Measurements from ENCODE around the gene RNASE9. TPM values are rescaled to one million over a fixed set of nuclear protein-coding genes. Genes with fewer than 3 reads are reported as not detected.

RNASE9 gene
- polyA plus RNA-seq, 3 donors, result not detected

GRCh38 chr14:20564501-20564997 is 3.7 kb upstream of the RNASE9 start:
- no peaks in the 10 kb centered on the region for H3K4me1 ChIP-seq (ENCODE audit: control insufficient read depth in 1 of 2, insufficient read depth in 2 of 2, low read length in 2 of 2)
- H3K9ac ChIP-seq (ENCODE audit: insufficient read depth, low read length, poor library complexity, severe bottlenecking), result no peak overlapping the region
- no peak overlapping the region for H3K27ac ChIP-seq (ENCODE audit: low read depth in 1 of 2, low read length in 2 of 2)
- peaks cover 12 to 15% of the 10 kb centered on the region in 2 donors for H3K9me3 ChIP-seq (replicated peaks in 1 of 2; ENCODE audit: control insufficient read depth in 1 of 2, insufficient read depth in 1 of 2, low read length in 2 of 2)
- no peaks in the 10 kb centered on the region for H3K36me3 Mint-ChIP-seq
- H3K4me3 ChIP-seq (replicated peaks in 1 of 3; ENCODE audit: low read depth in 2 of 3, low read length in 3 of 3), result no peak overlapping the region
- no peak for TF ChIP-seq CTCF (IDR thresholded peaks at IDR 0.05)
- H2AFZ ChIP-seq (ENCODE audit: insufficient read depth, low read depth, low read length, poor library complexity, severe bottlenecking), result no peak overlapping the region
- no peak overlapping the region for H3K27ac Mint-ChIP-seq
- peaks cover 0 to 3% (median 0%) of the 10 kb centered on the region in 3 donors for H3K27me3 Mint-ChIP-seq (ENCODE audit: low read depth in 3 of 3)
- no peak for DNase-seq
- no peaks in the 10 kb centered on the region for H3K36me3 ChIP-seq (replicated peaks in 1 of 2; ENCODE audit: control insufficient read depth in 1 of 2, insufficient read depth in 2 of 2, low read length in 2 of 2)
- intact Hi-C loops (cut with micrococcal nuclease), result no loop called here
- no peaks in the 10 kb centered on the region for H3K27me3 ChIP-seq (ENCODE audit: control insufficient read depth in 2 of 2, insufficient read depth in 2 of 2, low read length in 2 of 2)
- no peak overlapping the region for H3K4me2 ChIP-seq (replicated peaks; ENCODE audit: extremely low read depth, low read length, poor library complexity, severe bottlenecking)
- H3K4me1 Mint-ChIP-seq, result no peaks in the 10 kb centered on the region
- H3K9me3 Mint-ChIP-seq, result peaks cover 8 to 19% (median 13%) of the 10 kb centered on the region in 7 donors
- H3K79me2 ChIP-seq (ENCODE audit: insufficient read depth, low read length), result no peaks in the 10 kb centered on the region
- 94% methylated on average over 2 of the region's 2 CpGs for WGBS (ENCODE audit: insufficient coverage)
- no peak overlapping the region for H3K4me3 Mint-ChIP-seq
- no peaks in the 10 kb centered on the region for H4K20me1 ChIP-seq (ENCODE audit: insufficient read depth, low read length)

- no peak overlapping the region for H3K4me2 ChIP-seq (replicated peaks; ENCODE audit: extremely low read depth, low read length, poor library complexity, severe bottlenecking)
- H3K27me3 ChIP-seq (ENCODE audit: control insufficient read depth in 2 of 2, insufficient read depth in 2 of 2, low read length in 2 of 2), result no peaks in the 10 kb centered on the region
- no CpG with 5 or more reads among the region's 1 CpG for WGBS (ENCODE audit: insufficient coverage)
- peaks cover 7 to 10% of the 10 kb centered on the region in 2 donors for H3K9me3 ChIP-seq (replicated peaks in 1 of 2; ENCODE audit: control insufficient read depth in 1 of 2, insufficient read depth in 1 of 2, low read length in 2 of 2)
- H3K4me3 Mint-ChIP-seq, result no peak overlapping the region
- DNase-seq, result no peak
- H3K27ac ChIP-seq (ENCODE audit: low read depth in 1 of 2, low read length in 2 of 2), result no peak overlapping the region
- H2AFZ ChIP-seq (ENCODE audit: insufficient read depth, low read depth, low read length, poor library complexity, severe bottlenecking), result no peak overlapping the region
- H3K27ac Mint-ChIP-seq, result no peak overlapping the region
- no peak overlapping the region for H3K4me3 ChIP-seq (replicated peaks in 1 of 3; ENCODE audit: low read depth in 2 of 3, low read length in 3 of 3)
- no peaks in the 10 kb centered on the region for H3K36me3 Mint-ChIP-seq
- H3K36me3 ChIP-seq (replicated peaks in 1 of 2; ENCODE audit: control insufficient read depth in 1 of 2, insufficient read depth in 2 of 2, low read length in 2 of 2), result no peaks in the 10 kb centered on the region
- H3K79me2 ChIP-seq (ENCODE audit: insufficient read depth, low read length), result no peaks in the 10 kb centered on the region
- H3K9ac ChIP-seq (ENCODE audit: insufficient read depth, low read length, poor library complexity, severe bottlenecking), result no peak overlapping the region
- H3K4me1 Mint-ChIP-seq, result no peaks in the 10 kb centered on the region
- no peaks in the 10 kb centered on the region for H3K4me1 ChIP-seq (ENCODE audit: control insufficient read depth in 1 of 2, insufficient read depth in 2 of 2, low read length in 2 of 2)
- peaks cover 0 to 3% (median 0%) of the 10 kb centered on the region in 3 donors for H3K27me3 Mint-ChIP-seq (ENCODE audit: low read depth in 3 of 3)
- peaks cover 6 to 13% (median 8%) of the 10 kb centered on the region in 7 donors for H3K9me3 Mint-ChIP-seq
- no peaks in the 10 kb centered on the region for H4K20me1 ChIP-seq (ENCODE audit: insufficient read depth, low read length)
- TF ChIP-seq CTCF (IDR thresholded peaks at IDR 0.05), result no peak
- intact Hi-C loops (cut with micrococcal nuclease), result no loop called here
These were observed 3.1 kb upstream of the RNASE9 start for GRCh38 chr14:20563971-20564370.
